Measurements from ENCODE around the gene ATXN1. TPM values are rescaled to one million over a fixed set of nuclear protein-coding genes. Genes with fewer than 3 reads are reported as not detected.

Gene ATXN1
- total and polyA plus RNA-seq, 2 experiments from 2014 or later = 14.2 to 20.1 TPM

- in situ Hi-C loops (cut with MboI) = no loop called here
- H3K4me2 ChIP-seq (ENCODE audit: unreplicated experiment) = no peak overlapping the region
- no peak overlapping the region for H3K27ac ChIP-seq
- peaks cover 30% of the 10 kb centered on the region for H3K79me2 ChIP-seq (ENCODE audit: insufficient read depth)
- H3K9me3 ChIP-seq (ENCODE audit: low read depth) = no peaks in the 10 kb centered on the region
- H3K9me2 ChIP-seq (ENCODE audit: insufficient read depth) = no peaks in the 10 kb centered on the region
- no peaks in the 10 kb centered on the region; the same call in 1 of the 2 replicates for H3K36me3 ChIP-seq (ENCODE audit: low read depth)
- H3K4me1 ChIP-seq (ENCODE audit: insufficient read depth) = peaks cover 28% of the 10 kb centered on the region
- H3K9ac ChIP-seq = no peak overlapping the region
- no peak for TF ChIP-seq EZH2phosphoT487 (IDR thresholded peaks at IDR 0.05; ENCODE audit: insufficient read depth, low read depth)
- no peak for TF ChIP-seq EZH2 (IDR thresholded peaks at IDR 0.05; ENCODE audit: insufficient read depth, poor library complexity, severe bottlenecking)
- H2AFZ ChIP-seq = no peak overlapping the region
- DNase-seq = peak; percentile 5
- H3K27me3 ChIP-seq (replicated peaks; ENCODE audit: insufficient read depth) = no peaks in the 10 kb centered on the region
- H3F3A ChIP-seq (ENCODE audit: insufficient read depth) = peaks cover 38% of the 10 kb centered on the region; the same call in 1 of the 2 replicates
- H4K20me1 ChIP-seq (ENCODE audit: insufficient read depth) = no peaks in the 10 kb centered on the region; the same call in 1 of the 2 replicates
- WGBS, 2 experiments (ENCODE audit: low coverage in 1 of 2, low lambda C conversion rate in 2 of 2, missing lambda C conversion rate in 2 of 2) = 71 to 73% methylated on average over 5 of the region's 5 CpGs
- H3K4me3 ChIP-seq = no peak overlapping the region
Measured at GRCh38 chr6:16637635-16638034, 123.6 kb downstream of the ATXN1 start.

DNA sequence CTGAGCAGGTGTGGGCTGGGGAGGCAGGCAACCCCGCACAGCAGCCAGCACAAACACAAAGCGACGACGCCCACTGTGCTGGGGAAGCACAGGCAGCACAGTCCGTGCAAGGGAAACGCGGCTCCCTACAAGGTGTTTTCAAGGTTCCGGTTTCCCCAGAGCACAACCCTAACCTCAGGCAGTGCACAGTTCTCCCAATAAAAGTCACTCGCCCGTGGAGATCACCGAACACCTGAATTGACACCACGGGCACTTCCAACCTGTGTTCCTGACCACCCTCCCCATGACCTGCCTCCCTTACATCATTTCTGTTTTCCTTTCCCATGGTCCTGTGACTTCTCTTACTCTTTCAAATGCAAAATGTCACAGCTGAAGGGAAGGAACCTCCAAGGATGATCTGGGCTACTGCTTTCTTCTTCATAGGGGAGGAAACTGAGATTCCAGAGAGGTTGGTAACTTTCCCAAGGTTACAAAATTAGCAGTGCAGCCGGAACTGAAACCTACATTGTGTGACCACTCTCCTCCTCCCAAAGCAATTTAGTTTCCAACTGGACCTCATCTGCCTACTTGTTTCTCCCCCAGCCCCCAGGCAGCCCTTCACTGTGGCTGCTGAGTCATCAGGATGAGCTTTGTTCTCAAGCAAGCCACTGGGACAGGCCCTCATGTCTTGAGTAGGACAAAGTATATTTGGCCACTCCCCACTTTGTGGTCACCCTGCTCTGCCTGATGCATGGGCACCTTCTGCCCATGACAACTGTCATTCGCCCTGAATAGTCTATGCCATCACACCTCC is 125.3 kb downstream of the ATXN1 start:
- H3K9me3 ChIP-seq (ENCODE audit: low read depth) = no peaks in the 10 kb centered on the region
- WGBS, 2 experiments (ENCODE audit: low coverage in 1 of 2, low lambda C conversion rate in 2 of 2, missing lambda C conversion rate in 2 of 2) = 81 to 82% methylated on average over 13 to 14 of the region's 14 CpGs
- TF ChIP-seq EZH2phosphoT487 (IDR thresholded peaks at IDR 0.05; ENCODE audit: insufficient read depth, low read depth) = no peak
- DNase-seq = peak; percentile 74
- no peaks in the 10 kb centered on the region for H3K36me3 ChIP-seq (ENCODE audit: low read depth)
- no peak overlapping the region for H2AFZ ChIP-seq
- H3F3A ChIP-seq (ENCODE audit: insufficient read depth) = peaks cover 33% of the 10 kb centered on the region; the same call in 1 of the 2 replicates
- H3K9ac ChIP-seq = no peak overlapping the region
- no peaks in the 10 kb centered on the region for H3K9me2 ChIP-seq (ENCODE audit: insufficient read depth)
- in situ Hi-C loops (cut with MboI) = no loop called here
- H3K4me2 ChIP-seq (ENCODE audit: unreplicated experiment) = no peak overlapping the region
- peaks cover 39% of the 10 kb centered on the region for H3K79me2 ChIP-seq (ENCODE audit: insufficient read depth)
- H3K27ac ChIP-seq = peak overlapping the region; percentile 20; the same call in 1 of the 2 replicates
- no peaks in the 10 kb centered on the region for H3K27me3 ChIP-seq (replicated peaks; ENCODE audit: insufficient read depth)
- H3K4me3 ChIP-seq = no peak overlapping the region
- peaks cover 28% of the 10 kb centered on the region for H3K4me1 ChIP-seq (ENCODE audit: insufficient read depth)
- H4K20me1 ChIP-seq (ENCODE audit: insufficient read depth) = no peaks in the 10 kb centered on the region; the same call in 1 of the 2 replicates

- H3K27ac ChIP-seq = no peak overlapping the region
- 99% methylated on average over 4 of the region's 4 CpGs for WGBS, 2 experiments (ENCODE audit: low coverage in 1 of 2, low lambda C conversion rate in 2 of 2, missing lambda C conversion rate in 2 of 2)
Measured at GRCh38 chr6:16635291-16635809, 125.9 kb downstream of the ATXN1 start.

DNA sequence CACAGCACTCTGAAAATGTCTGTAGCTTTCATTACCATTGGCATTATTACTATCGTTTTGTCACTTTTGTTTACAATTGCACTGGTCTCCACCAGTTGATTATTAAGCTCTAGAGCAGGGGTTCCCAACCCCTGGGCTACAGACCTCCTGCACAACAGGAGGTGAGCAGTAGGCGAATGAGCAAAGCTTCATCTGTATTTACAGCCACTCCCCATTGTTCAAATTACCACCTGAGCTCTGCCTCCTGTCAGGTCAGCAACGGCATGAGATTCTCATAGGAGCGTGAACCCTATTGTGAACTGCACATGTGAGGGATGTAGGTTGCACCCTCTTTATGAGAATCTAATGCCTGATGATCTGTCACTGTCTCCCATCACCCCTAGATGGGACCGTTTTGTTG is 126.4 kb downstream of the ATXN1 start:
- Histone ChIP-seq H3F3A (ENCODE audit: insufficient read depth) (peaks cover 25% of the 10 kb centered on the region; the same call in 1 of the 2 replicates), H3K36me3 (ENCODE audit: low read depth) (no peaks in the 10 kb centered on the region), H3K4me1 (ENCODE audit: insufficient read depth) (peaks cover 26% of the 10 kb centered on the region), H3K4me2 (ENCODE audit: unreplicated experiment) (no peak overlapping the region), H3K9ac (no peak overlapping the region), H3K27ac (no peak overlapping the region), H3K9me2 (ENCODE audit: insufficient read depth) (no peaks in the 10 kb centered on the region), H3K27me3 (replicated peaks; ENCODE audit: insufficient read depth) (no peaks in the 10 kb centered on the region), H3K79me2 (ENCODE audit: insufficient read depth) (peaks cover 39% of the 10 kb centered on the region), H4K20me1 (ENCODE audit: insufficient read depth) (no peaks in the 10 kb centered on the region; the same call in 1 of the 2 replicates), H3K4me3 (no peak overlapping the region), H3K9me3 (ENCODE audit: low read depth) (no peaks in the 10 kb centered on the region), H2AFZ (no peak overlapping the region)
- in situ Hi-C loops (cut with MboI) = no loop called here
- 98 to 99% methylated on average over 5 of the region's 5 CpGs for WGBS, 2 experiments (ENCODE audit: low coverage in 1 of 2, low lambda C conversion rate in 2 of 2, missing lambda C conversion rate in 2 of 2)
- no peak for DNase-seq
- TF ChIP-seq EZH2 (IDR thresholded peaks at IDR 0.05; ENCODE audit: insufficient read depth, poor library complexity, severe bottlenecking) (no peak), EZH2phosphoT487 (IDR thresholded peaks at IDR 0.05; ENCODE audit: insufficient read depth, low read depth) (no peak)

More at GRCh38 chr6:16635291-16635809, 125.9 kb downstream of the ATXN1 start:
- Histone ChIP-seq H3K36me3 (ENCODE audit: low read depth) (no peaks in the 10 kb centered on the region), H3K9me2 (ENCODE audit: insufficient read depth) (no peaks in the 10 kb centered on the region), H3K27me3 (replicated peaks; ENCODE audit: insufficient read depth) (no peaks in the 10 kb centered on the region), H4K20me1 (ENCODE audit: insufficient read depth) (no peaks in the 10 kb centered on the region; the same call in 1 of the 2 replicates), H3K79me2 (ENCODE audit: insufficient read depth) (peaks cover 39% of the 10 kb centered on the region), H3F3A (ENCODE audit: insufficient read depth) (peaks cover 29% of the 10 kb centered on the region; the same call in 1 of the 2 replicates), H3K9me3 (ENCODE audit: low read depth) (no peaks in the 10 kb centered on the region), H2AFZ (no peak overlapping the region), H3K4me2 (ENCODE audit: unreplicated experiment) (no peak overlapping the region), H3K9ac (no peak overlapping the region), H3K4me1 (ENCODE audit: insufficient read depth) (peaks cover 28% of the 10 kb centered on the region), H3K4me3 (no peak overlapping the region)
- no peak for TF ChIP-seq EZH2phosphoT487 (IDR thresholded peaks at IDR 0.05; ENCODE audit: insufficient read depth, low read depth)
- no peak for TF ChIP-seq EZH2 (IDR thresholded peaks at IDR 0.05; ENCODE audit: insufficient read depth, poor library complexity, severe bottlenecking)
- in situ Hi-C loops (cut with MboI) = no loop called here
- DNase-seq = no peak

Data from GM23248 (cell line).